HG02981 (cell line): Measurements from ENCODE around the gene GALNT2.

Experiments used
- ATAC-seq: cut with Tn5 transposase; IDR thresholded peaks from one replicate; pipeline ENCODE4 v1.9.1; 2021; ENCODE audit warnings: mild to moderate bottlenecking, moderate library complexity; ENCODE audit not compliant: unreplicated experiment

The GALNT2 gene

DNA sequence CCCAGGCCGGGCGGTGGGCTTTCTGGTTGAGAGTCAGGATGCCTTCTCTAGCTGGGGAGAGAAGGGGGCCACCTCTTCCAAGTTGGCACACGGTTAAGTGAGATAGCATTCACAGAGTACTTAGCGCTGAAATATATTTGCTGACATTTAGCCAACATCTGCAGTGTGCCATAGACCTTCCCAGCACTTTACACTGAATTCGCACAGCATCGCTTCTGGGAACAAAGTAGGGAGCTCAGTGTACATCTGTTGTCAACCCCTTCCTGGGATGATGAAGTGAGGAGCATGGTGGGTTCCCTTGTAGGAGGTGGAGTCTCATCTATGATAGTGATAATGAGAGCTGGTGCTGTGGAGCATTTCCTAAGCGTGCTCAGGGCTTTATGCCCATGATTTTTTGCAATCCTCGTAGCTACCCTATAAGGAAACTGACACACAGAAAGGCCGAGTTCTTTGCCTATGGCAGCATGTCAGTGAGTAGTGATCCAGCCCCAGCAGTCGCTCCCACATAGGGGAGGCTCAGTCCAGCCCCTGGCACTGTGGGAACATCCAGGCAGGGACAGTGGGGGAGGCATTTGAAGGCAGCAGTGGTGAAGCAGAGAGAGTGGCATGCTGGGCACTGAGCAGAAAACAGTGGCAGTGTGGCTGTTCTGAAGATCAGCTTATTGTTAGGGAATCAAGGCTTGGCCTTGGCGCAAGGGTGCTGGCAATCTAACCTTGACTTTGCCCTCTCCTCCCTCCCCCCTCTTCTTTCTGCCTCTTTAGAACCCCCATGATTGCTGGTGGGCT lies 182.8 kb downstream of the GALNT2 start:
- no peak for ATAC-seq

DNA sequence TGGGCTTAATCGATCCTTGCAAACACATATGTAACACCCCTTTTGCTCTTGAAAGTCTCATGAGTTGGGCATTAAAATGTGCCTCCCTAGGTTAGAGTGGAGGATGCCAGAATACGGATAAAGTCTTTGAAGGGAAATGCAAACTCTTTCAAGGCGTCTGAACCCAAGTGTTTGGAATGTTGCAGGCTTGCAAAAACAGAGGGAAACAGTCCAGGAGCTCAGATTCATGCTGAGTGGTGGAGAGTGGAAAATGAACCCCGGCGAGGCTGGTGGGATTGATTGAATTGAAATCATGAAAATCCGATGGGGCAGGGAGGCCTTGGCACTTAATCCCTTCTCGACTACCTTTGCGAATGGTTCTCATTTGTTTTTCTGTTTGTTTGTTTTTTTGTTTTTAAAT lies 183.6 kb downstream of the GALNT2 start:
- no peak for ATAC-seq

- peak; percentile 83 for ATAC-seq
Measured at GRCh38 chr1:230251644-230252191, 184.7 kb downstream of the GALNT2 start.

GRCh38 chr1:230253150-230253549 lies 186.1 kb downstream of the GALNT2 start:
- ATAC-seq = no peak

DNA sequence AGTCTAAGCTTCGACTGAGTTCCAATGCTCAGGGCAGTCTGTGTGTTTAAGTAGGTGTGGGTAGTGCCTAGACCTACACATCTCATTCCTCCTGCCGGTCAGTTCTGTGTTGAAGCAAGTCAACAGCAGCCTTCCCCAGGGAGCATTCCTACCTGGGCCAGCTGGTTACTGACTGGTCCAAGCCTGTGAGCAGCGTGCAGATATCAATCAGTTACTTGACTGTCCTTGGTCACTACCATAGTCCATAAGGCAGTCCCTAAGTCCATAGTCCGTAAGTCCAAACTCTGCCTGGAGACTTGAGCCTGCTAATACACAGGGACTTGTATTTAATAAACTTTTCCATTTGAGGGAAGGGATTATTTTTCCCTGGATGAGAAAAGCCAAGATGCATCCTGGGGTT lies 187.2 kb downstream of the GALNT2 start:
- no peak for ATAC-seq

GRCh38 chr1:230255116-230255515 lies 188.1 kb downstream of the GALNT2 start:
- ATAC-seq = no peak

DNA sequence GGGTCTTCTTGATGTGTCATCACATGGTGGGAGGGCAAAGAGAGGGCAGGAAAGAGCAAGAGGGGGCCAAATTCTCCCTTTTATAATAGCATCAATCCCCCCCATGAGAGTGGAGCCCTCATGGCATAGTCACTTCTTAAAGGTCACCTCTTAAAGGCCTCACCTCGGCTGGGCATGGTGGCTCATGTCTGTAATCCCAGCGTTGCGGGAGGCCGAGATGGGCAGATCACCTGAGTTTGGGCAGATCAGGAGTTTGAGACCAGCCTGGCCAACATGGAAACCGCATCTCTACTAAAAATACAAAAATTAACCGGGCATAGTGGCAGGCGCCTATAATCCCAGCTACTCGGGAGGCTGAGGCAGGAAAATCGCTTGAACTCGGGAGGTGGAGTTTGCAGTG lies 189.0 kb downstream of the GALNT2 start:
- no peak for ATAC-seq

DNA sequence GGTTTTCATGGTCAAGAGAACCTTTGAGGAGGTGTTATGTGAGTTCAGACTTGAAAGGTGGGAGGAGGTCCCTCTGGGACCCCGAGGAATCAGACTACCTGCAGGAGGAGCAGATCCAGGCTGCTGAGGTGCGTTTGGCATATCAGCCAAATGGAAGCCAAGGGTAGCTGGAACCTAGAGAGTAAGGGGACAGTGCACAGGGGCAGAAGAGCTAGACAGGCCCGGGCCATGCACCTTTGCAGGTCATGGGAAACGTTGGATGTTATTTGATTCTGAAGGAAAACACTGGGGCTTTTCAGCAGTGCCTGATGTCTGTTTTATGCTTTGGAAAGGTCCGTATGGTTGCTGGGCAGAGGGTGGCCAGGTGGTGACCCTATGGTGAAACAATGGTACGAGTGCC lies 189.9 kb downstream of the GALNT2 start:
- ATAC-seq = no peak

DNA sequence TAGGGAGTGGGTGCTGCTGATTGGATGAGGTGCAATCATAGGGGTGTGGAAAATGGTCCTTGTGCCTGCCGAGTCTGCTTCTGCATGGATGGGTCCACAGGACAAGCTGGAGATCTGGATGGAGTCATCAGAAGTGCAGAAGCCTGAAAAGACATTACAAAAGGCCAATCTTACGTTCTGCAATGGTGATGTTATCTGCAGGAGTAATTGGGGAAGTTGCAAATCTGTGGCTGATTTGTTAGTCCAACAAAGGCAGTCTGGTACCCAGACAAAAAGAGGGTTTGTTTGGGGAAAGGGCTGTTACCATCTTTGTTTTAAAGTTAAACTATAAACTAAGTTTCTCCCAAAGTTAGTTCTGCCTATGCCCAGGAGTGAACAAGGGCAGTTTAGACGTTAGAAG lies 192.6 kb downstream of the GALNT2 start:
- ATAC-seq = no peak

DNA sequence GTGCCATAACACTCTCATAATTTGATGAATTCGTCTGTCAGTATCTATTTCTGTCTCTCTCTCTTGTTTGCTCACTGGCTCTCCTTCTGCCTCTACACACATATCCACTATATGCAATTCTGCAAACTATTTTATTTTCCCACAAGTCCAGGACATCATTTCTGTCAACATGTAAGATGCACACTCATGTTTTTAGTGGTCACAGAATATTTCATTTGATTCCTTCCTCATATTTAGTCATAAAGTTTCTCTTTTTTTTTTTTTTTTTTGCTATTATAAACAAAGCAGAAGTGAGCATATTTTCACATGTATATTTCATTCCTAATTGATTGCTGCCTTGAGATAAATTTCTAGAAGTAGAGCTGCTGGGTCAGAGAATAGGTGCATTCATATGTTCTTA lies 193.8 kb downstream of the GALNT2 start:
- no peak for ATAC-seq

GRCh38 chr1:230261928-230262650 lies 195.1 kb downstream of the GALNT2 start:
- ATAC-seq = no peak

- ATAC-seq = no peak
Measured at GRCh38 chr1:230262867-230263567, 196.0 kb downstream of the GALNT2 start.

DNA sequence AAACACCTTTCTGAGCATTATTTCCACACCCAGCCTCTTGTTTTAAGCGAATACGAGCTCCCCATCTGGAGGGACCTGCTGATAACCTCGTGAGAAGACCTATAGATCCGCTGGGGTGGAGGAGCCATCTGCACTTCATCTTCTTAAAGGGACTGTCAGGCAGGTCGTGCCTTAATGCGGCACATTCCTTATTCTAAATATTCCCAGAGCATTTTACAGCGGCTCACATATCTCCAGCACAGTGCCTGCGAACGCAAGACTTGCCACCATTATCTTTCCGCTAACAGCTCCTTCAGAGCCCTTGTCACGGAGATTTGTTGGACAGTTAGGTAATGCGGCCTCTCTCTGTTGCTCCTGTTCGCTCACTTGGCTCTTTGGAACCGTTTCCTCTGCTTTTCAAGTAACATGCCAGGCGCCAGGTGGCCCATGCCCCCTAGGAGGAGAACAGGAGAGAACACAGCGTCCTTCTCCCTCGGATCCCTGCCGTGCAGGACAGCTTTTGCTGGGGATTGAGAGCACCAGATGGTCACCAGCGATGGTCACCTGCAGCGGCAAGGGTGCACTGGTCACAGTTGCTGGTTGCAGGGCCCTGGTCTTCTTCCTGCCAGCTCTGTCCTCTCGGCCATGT lies 196.6 kb downstream of the GALNT2 start:
- ATAC-seq = no peak

DNA sequence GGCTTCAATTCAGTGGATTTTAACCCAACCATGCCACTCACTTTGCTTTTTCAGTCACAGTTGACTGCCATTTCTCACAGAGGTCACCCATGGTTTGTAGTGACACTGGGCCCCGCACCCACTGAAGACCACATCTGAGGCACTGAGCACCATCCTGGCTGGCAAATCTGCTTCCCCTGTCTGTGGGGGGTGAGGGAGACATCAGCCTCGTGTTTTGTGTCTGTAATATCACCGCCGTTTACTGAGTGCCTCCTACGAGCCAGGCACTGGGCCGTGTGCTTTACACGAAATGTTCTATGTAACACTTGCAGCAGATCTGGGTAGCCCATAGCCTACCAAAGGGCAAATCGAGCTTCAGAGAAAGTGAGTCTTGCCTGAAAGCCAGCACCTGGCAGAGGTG lies 197.3 kb downstream of the GALNT2 start:
- no peak for ATAC-seq

DNA sequence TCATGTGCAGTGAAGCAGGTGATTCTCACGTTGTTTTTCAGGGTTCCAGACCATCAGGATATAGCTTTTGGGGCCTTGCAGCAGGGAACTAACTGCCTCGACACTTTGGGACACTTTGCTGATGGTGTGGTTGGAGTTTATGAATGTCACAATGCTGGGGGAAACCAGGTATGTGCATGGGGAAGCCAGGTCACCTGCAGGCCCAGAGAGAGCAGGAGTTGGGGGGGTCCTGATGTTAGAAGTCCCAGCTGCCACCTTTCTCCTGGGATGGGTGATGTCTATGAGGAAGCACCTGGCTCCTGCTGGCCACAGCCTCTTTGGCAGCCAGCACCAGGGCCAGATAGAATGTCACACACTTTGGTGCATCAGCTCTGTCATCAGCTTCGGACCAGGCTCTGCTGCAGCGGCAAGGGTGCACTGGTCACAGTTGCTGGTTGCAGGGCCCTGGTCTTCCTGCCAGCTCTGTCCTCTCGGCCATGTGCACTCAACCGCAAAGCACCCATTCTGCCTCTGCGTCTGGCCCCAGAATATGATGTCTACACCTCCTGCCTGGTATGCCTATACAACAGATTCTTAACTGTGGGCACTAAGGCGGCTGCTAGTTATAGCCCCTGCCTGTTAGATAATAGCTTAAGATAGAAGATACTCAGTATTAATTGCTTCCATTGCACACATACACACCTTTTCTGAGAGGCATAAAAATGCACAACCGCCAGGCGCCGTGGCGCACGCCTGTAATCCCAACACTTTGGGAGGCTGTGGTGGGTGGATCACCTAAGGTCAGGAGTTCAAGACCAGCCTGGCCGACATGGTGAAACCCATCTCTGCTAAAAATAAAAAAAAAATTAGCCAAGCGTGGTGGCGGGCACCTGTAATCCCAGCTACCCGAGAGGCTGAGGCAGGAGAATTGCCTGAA lies 198.4 kb downstream of the GALNT2 start:
- ATAC-seq = no peak

DNA sequence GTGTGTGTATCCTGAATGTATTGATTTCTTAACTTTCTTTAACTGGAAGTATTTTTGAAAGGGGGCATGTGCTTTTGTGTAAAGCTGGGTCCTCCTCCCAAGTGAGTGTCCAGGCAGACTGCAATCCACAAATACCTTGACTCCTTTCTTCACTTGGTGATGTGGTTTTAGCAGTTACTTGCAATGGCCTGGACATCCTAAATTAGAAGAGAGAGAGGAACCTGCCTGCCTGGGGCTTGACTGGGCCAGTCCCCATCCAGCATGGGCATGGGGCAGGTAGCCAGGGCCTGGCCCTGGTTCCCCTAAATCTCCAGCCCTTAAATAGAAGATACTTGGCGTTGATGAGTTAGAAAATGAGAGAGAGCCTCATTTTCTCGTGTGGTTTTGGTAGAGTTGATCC lies 199.4 kb downstream of the GALNT2 start:
- ATAC-seq = no peak

- ATAC-seq = no peak
Measured at GRCh38 chr1:230267338-230268065, 200.5 kb downstream of the GALNT2 start.

DNA sequence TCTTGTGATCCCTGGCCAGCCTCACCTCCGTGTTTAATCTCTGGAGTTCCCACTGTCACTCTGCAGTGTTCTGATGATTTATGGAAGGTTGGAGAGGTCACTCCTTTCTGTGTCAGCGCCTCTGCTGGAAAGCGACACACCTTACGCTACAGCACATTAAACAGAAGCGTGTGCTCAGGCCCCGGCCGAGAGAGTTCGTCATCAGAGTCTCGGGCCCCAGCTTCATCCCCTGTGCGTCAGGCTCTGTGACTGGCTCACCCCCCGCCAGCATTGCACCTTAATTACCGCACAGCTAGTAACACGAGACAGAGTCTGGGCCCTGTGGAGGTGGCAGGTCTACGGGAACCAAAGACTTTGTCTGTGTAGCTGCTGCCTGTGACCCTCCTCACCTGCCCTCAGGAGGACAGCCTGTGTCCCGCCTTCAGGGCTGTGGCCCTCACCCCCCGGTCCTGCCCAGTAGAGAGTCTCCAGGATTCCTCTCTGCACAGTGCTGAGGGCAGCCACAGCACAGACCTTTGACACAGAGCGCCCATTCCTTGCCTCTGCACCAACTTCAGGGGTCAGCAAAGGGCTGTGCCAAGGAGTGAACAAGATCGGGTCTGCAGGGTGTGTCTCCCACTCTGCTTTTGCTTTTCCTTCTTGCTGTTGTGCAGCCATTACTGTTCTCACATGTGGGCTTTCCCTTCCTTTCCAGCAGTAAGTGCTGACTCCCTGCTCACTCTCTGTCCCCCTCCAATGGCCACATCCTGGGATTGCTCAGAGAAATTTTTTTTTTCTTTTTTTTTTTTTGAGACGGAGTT lies 201.5 kb downstream of the GALNT2 start:
- no peak for ATAC-seq

- ATAC-seq = peak; percentile 26
Measured at GRCh38 chr1:230270185-230270558, 203.1 kb downstream of the GALNT2 start.
